ENCODE results near the gene ADNP2.

Gene ADNP2

GRCh38 chr18:80108739-80109675 is at the start of gene ADNP2:
TSS of gene ADNP2 (plus strand) at chr18:80109262. CDS start at chr18:80117543, 8,281 bp downstream.
- peak within 1 kb of the TSS; percentile 74 for H3K4me3 ChIP-seq (ENCODE audit: low read depth, low read length)
- peak; percentile 86 for DNase-seq (ENCODE audit: low read depth)

DNA sequence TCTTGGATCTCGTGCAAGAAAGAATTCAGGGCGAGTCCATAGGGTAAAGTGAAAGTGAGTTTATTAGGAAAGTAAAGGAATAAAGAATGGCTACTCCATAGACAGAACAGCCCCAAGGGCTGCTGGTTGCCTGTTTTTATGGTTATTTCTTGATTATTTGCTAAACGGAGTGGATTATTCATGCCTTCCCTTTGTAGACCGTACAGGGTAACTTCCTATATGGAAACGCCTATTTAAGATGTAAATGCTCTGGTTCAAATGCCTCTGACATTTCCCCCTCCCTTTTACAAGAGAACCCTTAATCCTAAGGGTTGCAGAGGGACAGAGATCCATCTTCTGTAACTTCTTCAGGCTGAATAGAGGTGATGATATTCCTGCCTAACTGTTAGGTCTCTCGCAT is 49.1 kb upstream of the ADNP2 start:
- H3K4me3 ChIP-seq (ENCODE audit: low read depth, low read length) = no peak overlapping the region
- DNase-seq (ENCODE audit: low read depth) = no peak

DNA sequence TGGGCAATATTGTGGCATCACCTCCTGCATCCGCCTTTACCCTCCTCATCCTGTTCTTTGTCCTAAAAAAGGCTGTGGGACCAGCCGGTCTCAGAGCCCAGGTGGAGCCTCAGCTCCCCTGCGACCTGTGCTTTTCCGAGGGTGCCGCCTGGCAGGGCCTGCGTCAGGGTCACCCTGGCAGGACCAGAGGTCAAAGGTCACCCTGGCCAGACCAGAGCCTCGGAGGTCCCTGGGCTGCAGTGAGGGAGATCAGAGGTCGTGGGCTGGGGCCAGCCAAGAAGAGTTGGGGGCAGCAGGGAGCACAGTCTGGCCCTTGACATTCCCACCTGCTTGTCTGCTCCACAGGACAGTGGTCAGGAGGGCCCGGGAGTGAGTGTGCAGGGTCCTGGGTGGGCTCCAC is 43.4 kb upstream of the ADNP2 start:
- DNase-seq (ENCODE audit: low read depth) = no peak
- no peak overlapping the region for H3K4me3 ChIP-seq (ENCODE audit: low read depth, low read length)

DNA sequence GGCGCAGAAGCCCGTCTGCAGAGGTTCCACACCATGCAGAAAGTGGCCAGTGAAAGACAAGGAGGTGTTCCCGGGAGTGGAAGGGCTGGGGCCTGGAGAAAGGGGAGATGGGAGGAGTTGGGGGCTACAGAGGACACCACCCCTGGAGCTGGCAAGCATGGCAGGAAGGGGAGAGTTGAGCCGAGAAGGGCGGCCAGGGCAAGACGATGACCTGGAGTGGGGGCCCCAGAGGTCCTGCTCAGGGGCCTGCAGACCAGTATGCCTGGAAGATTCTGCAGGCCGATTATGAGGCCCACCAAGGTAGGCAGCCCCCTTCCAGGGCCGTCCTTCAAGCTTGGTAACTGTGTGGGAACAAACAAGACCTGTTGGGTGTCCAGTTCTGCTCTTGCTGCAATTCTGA is 41.7 kb upstream of the ADNP2 start:
- no peak overlapping the region for H3K4me3 ChIP-seq (ENCODE audit: low read depth, low read length)
- DNase-seq (ENCODE audit: low read depth) = no peak

- no peak for DNase-seq (ENCODE audit: low read depth)
- H3K4me3 ChIP-seq (ENCODE audit: low read depth, low read length) = no peak overlapping the region
Measured at GRCh38 chr18:80067897-80068296, 41.2 kb upstream of the ADNP2 start.

- H3K4me3 ChIP-seq (ENCODE audit: low read depth, low read length) = no peak overlapping the region
- DNase-seq (ENCODE audit: low read depth) = no peak
Measured at GRCh38 chr18:80068571-80069272, 40.3 kb upstream of the ADNP2 start.

GRCh38 chr18:80070825-80071224 is 38.2 kb upstream of the ADNP2 start:
- DNase-seq (ENCODE audit: low read depth) = no peak
- no peak overlapping the region for H3K4me3 ChIP-seq (ENCODE audit: low read depth, low read length)

DNA sequence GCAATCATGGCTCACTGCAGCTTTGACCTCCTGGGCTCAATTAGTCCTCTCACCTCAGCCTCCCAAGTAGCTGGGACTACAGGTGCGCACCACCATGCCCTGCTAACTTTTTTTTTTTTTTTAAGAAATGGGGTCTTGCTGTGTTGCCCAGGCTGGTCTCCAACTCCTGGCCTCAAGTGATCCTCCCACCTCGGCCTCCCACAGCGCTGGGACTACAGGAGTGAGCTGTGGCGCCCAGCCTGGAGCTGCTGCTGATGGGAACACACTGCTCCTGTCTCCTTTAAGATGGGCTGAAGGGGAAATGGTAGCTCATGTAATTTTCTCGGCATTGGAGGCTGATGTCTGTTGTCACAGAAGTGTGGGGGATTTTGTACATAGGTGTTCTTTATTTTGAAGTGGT is 34.9 kb upstream of the ADNP2 start:
- DNase-seq (ENCODE audit: low read depth) = no peak
- no peak overlapping the region for H3K4me3 ChIP-seq (ENCODE audit: low read depth, low read length)

DNA sequence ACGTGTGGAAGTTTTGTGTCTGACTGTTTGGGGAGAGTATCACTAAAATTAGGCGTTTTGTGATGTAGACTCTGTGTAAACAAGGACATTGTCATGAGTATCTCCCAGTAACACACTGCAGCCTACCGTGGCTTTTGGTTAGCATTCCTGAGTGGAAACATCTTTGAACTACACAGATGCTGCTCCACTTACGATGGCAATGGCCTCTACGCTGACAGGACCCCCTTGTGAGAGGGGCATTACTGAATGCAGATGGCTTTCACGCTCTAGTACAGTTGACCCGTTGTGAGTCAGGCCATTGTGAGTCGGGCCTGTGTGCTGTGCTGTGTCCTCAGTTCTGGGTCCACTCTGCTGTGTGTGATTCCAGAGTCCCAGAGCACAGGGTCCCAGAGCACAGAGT is 34.4 kb upstream of the ADNP2 start:
- H3K4me3 ChIP-seq (ENCODE audit: low read depth, low read length) = no peak overlapping the region
- no peak for DNase-seq (ENCODE audit: low read depth)

GRCh38 chr18:80075940-80076339 is 33.1 kb upstream of the ADNP2 start:
- no peak for DNase-seq (ENCODE audit: low read depth)
- no peak overlapping the region for H3K4me3 ChIP-seq (ENCODE audit: low read depth, low read length)

GRCh38 chr18:80076379-80076778 is 32.7 kb upstream of the ADNP2 start:
- no peak for DNase-seq (ENCODE audit: low read depth)
- no peak overlapping the region for H3K4me3 ChIP-seq (ENCODE audit: low read depth, low read length)

GRCh38 chr18:80077873-80078272 is 31.2 kb upstream of the ADNP2 start:
- no peak overlapping the region for H3K4me3 ChIP-seq (ENCODE audit: low read depth, low read length)
- DNase-seq (ENCODE audit: low read depth) = no peak

DNA sequence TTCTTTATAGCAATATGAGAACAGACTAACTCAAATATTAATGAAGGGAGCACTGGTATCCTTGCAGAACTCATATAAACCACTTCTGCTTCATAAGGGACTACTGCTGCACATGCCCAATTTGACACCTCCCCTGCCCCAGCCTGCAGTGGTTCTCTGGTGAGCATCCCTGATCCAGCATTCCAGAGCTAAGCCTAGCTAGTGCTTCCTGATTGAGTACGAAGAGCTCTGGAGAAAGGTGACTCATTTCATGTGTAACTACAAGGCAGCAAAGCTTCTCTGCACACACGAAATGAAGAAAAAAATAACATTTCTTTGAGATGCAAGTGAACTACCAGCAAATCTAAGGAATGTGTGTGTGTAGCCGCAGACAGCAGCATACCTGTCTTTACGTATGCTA is 22.8 kb upstream of the ADNP2 start:
- no peak for DNase-seq (ENCODE audit: low read depth)

GRCh38 chr18:80088036-80088435 is 21.0 kb upstream of the ADNP2 start:
- H3K4me3 ChIP-seq (ENCODE audit: low read depth, low read length) = no peak overlapping the region
- DNase-seq (ENCODE audit: low read depth) = no peak

More for the DNA sequence above, 22.8 kb upstream of the ADNP2 start:
- no peak overlapping the region for H3K4me3 ChIP-seq (ENCODE audit: low read depth, low read length)

GRCh38 chr18:80088823-80089222 is 20.2 kb upstream of the ADNP2 start:
- no peak for DNase-seq (ENCODE audit: low read depth)
- H3K4me3 ChIP-seq (ENCODE audit: low read depth, low read length) = no peak overlapping the region

DNA sequence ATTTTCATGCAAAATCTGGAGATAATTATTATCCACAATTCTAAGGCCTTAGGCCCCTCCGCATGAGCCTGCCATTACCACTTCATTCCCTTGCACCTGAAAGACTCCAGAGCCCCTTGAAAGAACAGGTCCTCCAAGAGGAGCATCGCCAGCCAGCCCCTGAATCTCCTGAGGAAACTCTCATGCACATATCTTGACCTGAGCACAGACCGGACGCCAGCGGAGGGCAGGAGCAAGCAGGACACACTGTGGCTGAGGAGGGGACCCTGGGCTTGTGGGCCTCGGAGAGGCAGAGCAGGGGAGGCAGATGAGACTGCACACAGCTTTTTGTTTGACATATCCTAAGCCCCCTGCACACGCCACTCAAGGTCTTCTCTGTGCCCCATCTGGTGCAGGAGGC is 13.6 kb upstream of the ADNP2 start:
- H3K4me3 ChIP-seq (ENCODE audit: low read depth, low read length) = no peak overlapping the region
- DNase-seq (ENCODE audit: low read depth) = no peak

GRCh38 chr18:80096032-80096565 is 13.0 kb upstream of the ADNP2 start:
- H3K4me3 ChIP-seq (ENCODE audit: low read depth, low read length) = no peak overlapping the region

DNA sequence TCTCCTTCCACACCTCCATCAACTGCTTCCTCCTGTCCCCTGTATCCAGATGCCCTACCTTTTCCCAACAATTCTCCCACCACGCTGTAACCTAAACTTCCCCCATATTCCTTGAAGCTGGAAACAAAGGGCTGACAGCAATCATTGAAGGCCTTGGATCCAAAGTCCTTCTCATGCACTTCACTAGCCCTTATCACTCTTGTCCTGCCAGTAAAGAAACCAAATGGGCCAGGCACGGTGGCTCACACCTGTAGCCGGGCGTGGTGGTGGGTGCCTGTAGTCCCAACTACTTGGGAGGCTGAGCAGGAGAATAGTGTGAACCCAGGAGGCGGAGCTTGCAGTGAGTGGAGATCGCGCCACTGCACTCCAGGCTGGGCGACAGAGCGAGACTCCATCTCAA is 11.9 kb upstream of the ADNP2 start:
- DNase-seq (ENCODE audit: low read depth) = no peak
- no peak overlapping the region for H3K4me3 ChIP-seq (ENCODE audit: low read depth, low read length)

More at GRCh38 chr18:80096032-80096565, 13.0 kb upstream of the ADNP2 start:
- no peak for DNase-seq (ENCODE audit: low read depth)

DNA sequence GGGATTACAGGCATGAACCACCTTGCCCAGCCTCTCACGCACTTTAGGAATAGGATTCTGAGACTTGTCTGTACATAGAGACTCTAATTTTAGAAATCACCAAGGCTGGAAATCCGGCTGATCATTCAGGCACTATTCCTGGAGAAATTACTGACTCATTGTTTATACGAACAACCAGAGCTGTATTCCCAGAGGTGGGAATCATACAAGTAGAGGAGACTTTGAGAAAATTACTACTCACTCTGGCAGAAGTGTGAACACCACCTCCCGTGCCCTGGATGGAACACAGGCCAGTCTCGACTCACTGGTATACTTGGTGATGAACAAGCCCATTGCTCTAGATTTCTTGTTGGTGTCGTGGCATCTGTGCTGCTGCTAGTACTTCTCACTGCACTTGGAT is 5.8 kb upstream of the ADNP2 start:
- H3K4me3 ChIP-seq (ENCODE audit: low read depth, low read length) = no peak overlapping the region
- DNase-seq (ENCODE audit: low read depth) = peak; percentile 63

DNA sequence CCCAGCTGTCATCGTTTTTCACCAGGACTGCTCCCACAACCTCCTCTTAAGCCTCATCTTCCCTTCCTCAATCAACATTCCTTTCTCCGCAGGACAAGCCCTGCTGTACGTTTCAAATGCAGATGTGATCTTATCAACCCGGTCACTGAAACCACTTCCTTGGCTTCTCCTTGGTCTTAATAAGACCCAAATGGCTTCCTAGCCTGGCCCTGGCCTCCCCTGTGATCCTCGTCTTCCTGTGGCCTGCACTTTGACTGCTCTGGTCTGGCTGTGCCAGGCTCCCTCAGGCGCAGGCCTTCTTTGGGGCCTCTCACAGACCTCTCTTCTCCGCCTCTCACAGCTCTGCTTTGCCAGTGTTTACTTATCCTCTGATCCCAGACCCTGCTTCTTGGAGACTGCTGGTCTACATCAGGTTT is 4.7 kb upstream of the ADNP2 start:
- DNase-seq (ENCODE audit: low read depth) = no peak
- H3K4me3 ChIP-seq (ENCODE audit: low read depth, low read length) = no peak overlapping the region
